Lower leg skin (tissue), 4 donors: ENCODE measurements around the gene ACSF3. TPM values are rescaled to one million over a fixed set of nuclear protein-coding genes. Genes with fewer than 3 reads are reported as not detected.
"Not testable (repeated sequence)": the region's sequence is repeated elsewhere in the genome, so short reads cannot be mapped to it uniquely, and the experiment has no call there.

Experiments used
- DNase-seq, 2 donors: peaks; one replicate each; pipeline ENCODE4 v3.0.0-alpha.2; 2019; ENCODE audit warnings: low spot score in 2 of 2
- H3K4me3 ChIP-seq: fragments of 200-600 bp; sonication (generic); 2 replicates; pipeline ENCODE4 v1.5.1; 2017; ENCODE audit warnings: mild to moderate bottlenecking, low read depth; ENCODE audit not compliant: poor library complexity, severe bottlenecking
- CTCF ChIP-seq, 3 donors: fragments of 450-650 bp; IDR thresholded peaks; one replicate each; pipeline ENCODE4 v1.5.1; 2016; ENCODE audit warnings: antibody characterized with exemption in 3 of 3, mild to moderate bottlenecking in 3 of 3, moderate library complexity in 2 of 3
- POLR2A ChIP-seq, 2 donors: fragments of 450-650 bp; IDR thresholded peaks; one replicate each; pipeline ENCODE4 v1.6.1; 2016 to 2017; ENCODE audit warnings: antibody characterized with exemption in 2 of 2, mild to moderate bottlenecking in 1 of 2, moderate library complexity in 1 of 2
- WGBS, 2 donors: methylation state at CpG; one replicate each; pipeline ENCODE4 v1.1.5; 2018; 5-methylcytosine and 5-hydroxymethylcytosine counted together
- intact Hi-C: fragments of 100-400 bp; cut with DNase I; formaldehyde crosslinking; loops from one replicate; pipeline ENCODE4 v1.15.0; 2023; ENCODE audit warnings: low total_unique reads
- total RNA-seq, 4 donors: library from RNA; depleted of rRNA; stranded (reverse); fragments of >200 nt; gene quantifications; one replicate each; pipeline ENCODE4 v1.1.0, GENCODE V29; 2016

The ACSF3 gene
- total RNA-seq, 4 donors from 2014 or later: 22.7 to 42.3 (median 34.4) TPM

GRCh38 chr16:89087922-89088497 lies 5.6 kb upstream of the ACSF3 start:
- no peak for TF ChIP-seq POLR2A (IDR thresholded peaks at IDR 0.05)
- TF ChIP-seq CTCF (IDR thresholded peaks at IDR 0.05): no peak
- no peak overlapping the region for H3K4me3 ChIP-seq
- no peak for DNase-seq
- intact Hi-C loops: no loop called here
- WGBS, 2 donors: 57 to 64% methylated on average over 10 to 15 of the region's 15 CpGs

- 20% methylated on average over 11 to 13 of the region's 13 CpGs for WGBS, 2 donors
- intact Hi-C loops: no loop called here
- no peak for DNase-seq
- H3K4me3 ChIP-seq: no peak overlapping the region
- no peak for TF ChIP-seq POLR2A (IDR thresholded peaks at IDR 0.05)
- no peak for TF ChIP-seq CTCF (IDR thresholded peaks at IDR 0.05)
These were observed 4.5 kb upstream of the ACSF3 start for GRCh38 chr16:89089120-89089519.

GRCh38 chr16:89090182-89090630 lies 3.4 kb upstream of the ACSF3 start:
- H3K4me3 ChIP-seq: no peak overlapping the region
- TF ChIP-seq CTCF (IDR thresholded peaks at IDR 0.05) (no peak), POLR2A (IDR thresholded peaks at IDR 0.05) (no peak)
- DNase-seq: no peak
- intact Hi-C loops: no loop called here
- WGBS, 2 donors: 40 to 45% methylated on average over 16 of the region's 16 CpGs

GRCh38 chr16:89090669-89091426 lies 2.8 kb upstream of the ACSF3 start:
- DNase-seq: no peak
- WGBS, 2 donors: 70 to 71% methylated on average over 17 of the region's 17 CpGs
- H3K4me3 ChIP-seq: no peak overlapping the region
- TF ChIP-seq CTCF (IDR thresholded peaks at IDR 0.05) (no peak), POLR2A (IDR thresholded peaks at IDR 0.05) (no peak)
- intact Hi-C loops: no loop called here

- DNase-seq: no peak
- no peak for TF ChIP-seq CTCF (IDR thresholded peaks at IDR 0.05)
- TF ChIP-seq POLR2A (IDR thresholded peaks at IDR 0.05): no peak
- intact Hi-C loops: no loop called here
- no peak overlapping the region for H3K4me3 ChIP-seq
- WGBS, 2 donors: 65 to 74% methylated on average over 7 of the region's 7 CpGs
These were observed 1.6 kb upstream of the ACSF3 start for GRCh38 chr16:89092013-89092412.

GRCh38 chr16:89093252-89093601 lies 425 bp upstream of the ACSF3 start:
- H3K4me3 ChIP-seq, intact Hi-C loops, DNase-seq: not testable (repeated sequence)
- WGBS, 2 donors: 63 to 68% methylated on average over 15 of the region's 15 CpGs
